Right atrium auricular region (tissue), 2 donors: ENCODE results near the gene CCL4. TPM values are rescaled to one million over a fixed set of nuclear protein-coding genes. Genes with fewer than 3 reads are reported as not detected.
"Not testable (repeated sequence)": the region's sequence is repeated elsewhere in the genome, so short reads cannot be mapped to it uniquely, and the experiment has no call there.

Experiments
- DNase-seq: peaks from one replicate; pipeline ENCODE4 v3.0.0-alpha.2; 2019; ENCODE audit warnings: low spot score
- H3K27ac ChIP-seq, 2 donors: fragments of 200-600 bp; sonication (generic); 1 replicate in 1 of 2; 2 replicates in 1 of 2; pipeline ENCODE4 v1.5.1; 2016 to 2019
- H3K27me3 ChIP-seq, 2 donors: fragments of 200-600 bp; sonication (generic); one replicate each; pipeline versions ENCODE4 v1.5.1 to v1.6.0; 2017 to 2019
- H3K36me3 ChIP-seq: fragments of 200-600 bp; sonication (generic); one replicate; pipeline ENCODE4 v1.5.1; 2016
- H3K4me1 ChIP-seq, 2 donors: fragments of 200-600 bp; sonication (generic); one replicate each; pipeline versions ENCODE4 v1.5.1 to v1.6.0; 2017 to 2019
- H3K4me3 ChIP-seq, 2 donors: fragments of 200-600 bp; sonication (generic); 1 replicate in 1 of 2; 2 replicates in 1 of 2; pipeline ENCODE4 v1.5.1; 2017 to 2019; ENCODE audit warnings: mild to moderate bottlenecking in 1 of 2, moderate library complexity in 1 of 2
- H3K9me3 ChIP-seq, 2 donors: fragments of 200-600 bp; sonication (generic); one replicate each; pipeline ENCODE4 v1.5.1; 2019
- CTCF ChIP-seq, 2 donors: fragments of 200-600 bp; sonication (generic); IDR thresholded peaks; one replicate each; pipeline ENCODE4 v1.5.1; 2019; ENCODE audit warnings: antibody characterized with exemption in 2 of 2
- total RNA-seq, 2 donors: library from RNA; depleted of rRNA; stranded (reverse); fragments of >200 nt; gene quantifications; one replicate each; pipeline ENCODE4 v1.1.0, GENCODE V29; 2016

Gene CCL4
- total RNA-seq, 2 donors from 2014 or later: 1.7 to 2.8 TPM

GRCh38 chr17:36071751-36072150 is 31.9 kb upstream of the CCL4 start:
- no peak for DNase-seq
- Histone ChIP-seq H3K27ac (no peak overlapping the region), H3K4me3 (no peak overlapping the region), H3K9me3 (no peaks in the 10 kb centered on the region), H3K36me3 (no peaks in the 10 kb centered on the region), H3K4me1 (no peaks in the 10 kb centered on the region), H3K27me3 (no peaks in the 10 kb centered on the region)
- no peak for TF ChIP-seq CTCF (IDR thresholded peaks at IDR 0.05)

- Histone ChIP-seq H3K27ac (no peak overlapping the region), H3K27me3 (no peaks in the 10 kb centered on the region), H3K4me3 (no peak overlapping the region), H3K9me3 (peaks cover 0 to 8% of the 10 kb centered on the region in 2 donors), H3K4me1 (no peaks in the 10 kb centered on the region), H3K36me3 (no peaks in the 10 kb centered on the region)
- peak in 1 of 2 donors; percentile 74 for TF ChIP-seq CTCF (IDR thresholded peaks at IDR 0.05)
- no peak for DNase-seq
Measured at GRCh38 chr17:36072431-36073121, 31.1 kb upstream of the CCL4 start.

- TF ChIP-seq CTCF (IDR thresholded peaks at IDR 0.05): no peak
- no peak for DNase-seq
- Histone ChIP-seq H3K36me3 (no peaks in the 10 kb centered on the region), H3K4me3 (no peak overlapping the region), H3K9me3 (peaks cover 0 to 11% of the 10 kb centered on the region in 2 donors), H3K4me1 (no peaks in the 10 kb centered on the region), H3K27me3 (no peaks in the 10 kb centered on the region), H3K27ac (no peak overlapping the region)
Measured at GRCh38 chr17:36074365-36074764, 29.3 kb upstream of the CCL4 start.

GRCh38 chr17:36081681-36082471 is 21.8 kb upstream of the CCL4 start:
- H3K27ac ChIP-seq, DNase-seq, H3K36me3 ChIP-seq, H3K9me3 ChIP-seq, H3K27me3 ChIP-seq, H3K4me3 ChIP-seq, H3K4me1 ChIP-seq: not testable (repeated sequence)

- not testable (repeated sequence) for H3K36me3 ChIP-seq, H3K27me3 ChIP-seq, H3K4me3 ChIP-seq, H3K9me3 ChIP-seq, H3K27ac ChIP-seq, DNase-seq, H3K4me1 ChIP-seq
Measured at GRCh38 chr17:36082482-36083120, 21.0 kb upstream of the CCL4 start.

- DNase-seq, H3K27ac ChIP-seq: not testable (repeated sequence)
Measured at GRCh38 chr17:36083691-36084090, 19.9 kb upstream of the CCL4 start.

GRCh38 chr17:36085765-36086164 is 17.9 kb upstream of the CCL4 start:
- Histone ChIP-seq H3K4me1 (no peaks in the 10 kb centered on the region), H3K27ac (no peak overlapping the region), H3K27me3 (no peaks in the 10 kb centered on the region), H3K4me3 (no peak overlapping the region), H3K36me3 (no peaks in the 10 kb centered on the region), H3K9me3 (no peaks in the 10 kb centered on the region)
- TF ChIP-seq CTCF (IDR thresholded peaks at IDR 0.05): no peak
- no peak for DNase-seq

More at GRCh38 chr17:36083691-36084090, 19.9 kb upstream of the CCL4 start:
- not testable (repeated sequence) for H3K4me1 ChIP-seq, H3K4me3 ChIP-seq, H3K27me3 ChIP-seq, H3K9me3 ChIP-seq, H3K36me3 ChIP-seq
